HG03432 (cell line): ENCODE results near the gene MAP7D1.
"Not testable (repeated sequence)": the region's sequence is repeated elsewhere in the genome, so short reads cannot be mapped to it uniquely, and the experiment has no call there.

Experiments
- ATAC-seq: cut with Tn5 transposase; IDR thresholded peaks from one replicate; pipeline ENCODE4 v1.9.1; 2021; ENCODE audit warnings: mild to moderate bottlenecking, moderate library complexity; ENCODE audit not compliant: unreplicated experiment

Gene MAP7D1

DNA sequence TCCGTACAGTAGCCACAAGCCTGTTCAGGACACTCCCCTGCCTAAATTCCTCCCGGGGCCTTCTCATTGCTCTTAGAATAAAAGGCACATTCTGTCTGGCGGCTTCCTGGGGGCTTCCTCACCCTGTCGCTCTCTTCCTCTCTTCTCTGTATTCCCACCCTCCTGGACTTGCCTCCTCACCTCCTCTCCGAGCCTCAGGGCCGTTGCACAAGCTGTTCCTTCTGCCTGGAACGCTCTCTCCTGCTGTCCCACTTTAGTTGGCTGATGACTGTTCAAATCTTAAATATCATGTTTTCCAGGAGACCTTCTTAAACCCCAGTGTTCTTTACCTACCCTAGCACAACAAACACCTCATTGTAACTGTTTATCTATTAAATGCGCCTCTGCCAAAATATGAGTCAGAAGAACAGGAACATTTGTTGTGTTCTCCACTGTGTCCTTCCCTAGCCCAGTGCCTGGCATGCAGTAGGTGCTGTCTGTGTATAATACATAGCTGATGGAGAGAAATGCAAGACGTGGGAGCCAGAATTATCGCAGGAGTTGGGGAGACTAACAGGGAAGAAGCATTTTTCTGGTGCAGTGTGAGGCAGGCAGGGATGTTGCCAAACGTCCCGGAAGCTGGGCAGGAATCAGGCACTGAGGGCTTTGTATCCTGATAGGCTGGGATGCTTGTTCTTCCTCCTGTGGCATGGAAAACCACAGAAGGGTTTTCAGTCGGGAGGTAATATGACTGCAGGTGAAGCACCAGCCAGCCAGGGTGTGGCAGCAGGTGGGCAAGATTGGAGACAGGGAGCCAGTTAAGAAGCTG is 44.2 kb downstream of the MAP7D1 start:
- ATAC-seq = no peak

DNA sequence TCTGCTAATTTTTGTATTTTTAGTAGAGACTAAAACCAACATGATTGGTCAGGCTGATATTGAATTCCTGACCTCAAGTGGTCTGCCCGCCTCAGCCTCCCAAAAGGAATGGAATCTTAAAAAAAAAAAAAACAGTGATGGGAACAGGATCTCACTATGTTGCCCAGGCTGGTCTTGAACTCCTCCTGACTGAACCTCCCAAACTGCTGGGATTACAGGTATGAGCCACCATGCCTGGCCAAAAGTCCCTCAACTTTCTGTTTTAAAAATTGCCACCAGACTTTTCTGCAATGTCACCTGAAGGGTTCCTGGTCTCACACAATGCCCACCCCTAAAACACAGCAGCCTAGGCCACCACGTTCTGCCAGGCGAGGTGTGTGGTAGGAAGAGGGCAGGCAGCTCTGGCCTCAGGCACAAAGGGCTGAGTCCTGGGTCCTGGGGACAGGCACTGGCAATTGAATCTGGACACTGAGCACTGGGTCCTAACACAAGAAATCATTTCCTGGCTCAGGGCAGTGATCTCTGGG is 47.1 kb downstream of the MAP7D1 start:
- no peak for ATAC-seq

DNA sequence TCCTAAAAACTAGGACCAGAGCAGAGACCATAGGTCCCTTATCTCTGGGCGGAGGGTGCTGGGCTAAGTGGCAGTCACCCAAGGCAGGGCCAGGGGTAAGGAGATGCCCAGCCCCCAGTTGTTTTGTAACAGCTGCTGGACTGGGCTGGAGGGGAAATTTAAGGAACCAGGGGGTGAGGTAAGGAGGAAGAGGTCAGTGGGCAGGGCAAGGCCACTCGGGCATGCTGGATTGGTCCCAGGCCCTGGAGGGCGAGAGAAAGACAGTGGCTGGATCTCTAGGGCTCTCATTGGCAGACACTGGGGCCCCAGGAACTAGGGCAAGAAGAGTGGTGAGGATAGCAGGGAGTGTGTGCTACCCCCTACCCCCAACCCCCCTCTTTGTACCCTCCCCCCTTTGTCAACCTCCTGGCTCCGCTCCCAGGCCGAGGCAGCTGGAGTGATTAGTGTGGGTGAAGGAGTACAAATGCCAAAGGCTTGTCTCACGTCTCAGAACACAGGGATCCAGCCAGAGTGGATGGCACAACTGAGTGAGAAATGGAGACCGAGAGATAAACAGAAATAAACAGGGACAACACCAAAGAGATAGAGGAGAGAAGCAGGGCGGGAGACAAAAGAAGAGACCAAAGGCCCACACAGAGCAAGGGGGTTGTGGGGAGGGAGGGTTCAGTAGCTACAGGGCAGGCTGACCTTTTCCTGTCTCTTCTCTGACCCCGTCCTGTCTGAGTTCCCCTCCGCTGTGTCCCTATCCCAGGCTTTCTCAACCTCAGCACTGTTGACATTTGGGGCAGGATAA is 47.8 kb downstream of the MAP7D1 start:
- no peak for ATAC-seq

DNA sequence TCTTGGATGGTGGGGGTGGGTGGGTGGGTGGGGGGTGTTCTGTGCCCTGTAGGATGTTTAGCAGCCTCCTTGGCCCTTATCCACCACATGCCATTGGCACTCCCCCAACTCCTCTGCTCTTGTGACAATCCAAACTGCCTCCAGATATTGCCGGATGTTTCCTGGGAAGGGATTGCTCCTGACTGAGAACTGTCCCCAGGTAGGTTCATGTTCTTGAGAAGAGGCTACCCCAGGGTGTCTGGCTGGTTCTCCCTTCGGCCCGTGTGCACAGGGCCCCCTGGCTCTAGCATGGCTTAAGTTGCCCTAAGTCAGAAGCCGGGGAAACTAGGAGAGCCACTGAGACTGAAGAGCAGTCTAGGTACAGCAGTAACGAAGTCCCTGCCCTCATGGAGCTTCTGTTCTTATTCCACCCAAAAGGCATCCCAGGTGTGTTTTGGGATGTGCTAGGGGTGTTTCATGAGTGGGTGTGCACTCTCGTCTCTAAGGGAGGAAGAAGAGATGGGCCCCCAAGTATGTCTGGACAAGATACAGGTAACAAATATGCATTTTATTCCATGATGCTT is 48.5 kb downstream of the MAP7D1 start:
- ATAC-seq = no peak

DNA sequence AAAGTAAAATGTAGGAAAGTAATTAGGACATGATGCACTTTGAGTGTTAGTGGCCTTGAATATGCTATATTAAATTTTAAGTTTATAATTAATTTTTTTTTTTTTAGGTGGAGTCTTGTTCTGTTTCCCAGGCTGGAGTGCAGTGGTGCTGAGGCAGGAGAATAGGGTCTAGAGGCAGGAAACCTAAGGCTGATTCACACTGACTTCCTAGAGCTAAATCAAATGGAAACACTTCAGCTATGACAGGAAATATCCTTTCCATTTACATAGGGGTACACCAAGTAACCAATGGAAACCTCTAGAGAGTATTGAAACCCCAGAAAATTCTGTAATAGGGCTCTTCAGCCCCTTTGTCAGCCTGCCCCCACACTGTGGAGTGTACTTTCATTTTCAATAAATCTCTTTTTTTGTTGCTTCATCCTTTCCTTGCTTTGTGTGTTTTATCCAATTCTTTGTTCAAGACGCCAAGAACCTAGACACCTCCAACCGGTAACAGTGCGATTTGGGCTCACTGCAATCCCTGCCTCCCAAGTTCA is 50.4 kb downstream of the MAP7D1 start:
- ATAC-seq = no peak

DNA sequence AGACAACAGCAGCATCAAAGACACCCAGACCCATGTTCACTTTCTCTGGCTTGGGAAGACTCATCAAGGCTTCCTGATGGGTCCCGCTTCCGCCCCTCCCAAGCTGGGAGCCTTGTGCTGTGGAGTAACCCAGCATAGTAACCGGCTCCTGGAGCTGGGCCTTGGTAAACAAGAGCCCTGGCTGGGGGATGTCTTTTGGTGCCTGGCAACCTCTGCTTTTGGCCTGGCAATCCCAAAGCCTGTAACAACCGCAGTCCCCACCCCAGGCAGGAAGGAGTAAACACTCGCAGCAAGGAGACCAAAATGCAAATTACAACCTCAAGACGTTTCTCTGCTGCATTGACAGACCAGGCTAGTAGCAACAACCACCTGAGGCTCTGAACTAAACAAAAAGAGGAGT is 51.4 kb downstream of the MAP7D1 start:
- no peak for ATAC-seq

DNA sequence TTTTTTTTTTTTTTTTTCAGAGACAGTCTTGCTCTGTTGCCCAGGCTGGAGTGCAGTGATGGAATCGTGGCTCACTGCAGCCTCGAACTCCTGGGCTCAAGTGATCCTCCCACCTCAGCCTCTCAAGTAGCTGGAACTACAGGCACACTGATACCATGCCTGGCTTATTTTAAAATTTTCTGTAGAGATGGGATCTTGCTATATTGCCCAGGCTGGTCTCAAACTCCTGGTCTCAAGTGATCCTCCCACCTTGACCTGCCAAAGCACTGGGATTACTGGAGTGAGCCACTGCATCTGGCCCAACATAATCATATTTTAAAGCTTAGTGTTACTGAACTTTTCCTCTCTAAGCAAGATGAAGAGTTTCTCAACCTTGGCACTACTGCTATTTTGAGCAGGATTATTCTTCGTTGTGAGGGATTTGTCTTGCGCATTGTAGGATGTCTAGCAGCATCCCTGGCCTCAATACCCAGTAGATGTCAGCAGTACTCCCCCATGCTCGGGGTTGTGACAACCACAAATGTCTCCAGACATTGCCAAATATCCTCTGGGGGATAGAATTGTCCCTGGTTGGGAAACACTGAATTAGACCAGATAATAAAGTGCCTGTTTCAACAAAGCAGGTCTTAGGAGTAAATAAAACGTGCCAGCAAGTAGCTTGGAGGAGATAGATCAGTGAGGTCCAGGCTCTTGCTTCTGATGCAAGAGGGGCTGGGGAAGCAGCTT is 53.2 kb downstream of the MAP7D1 start:
- ATAC-seq = no peak

DNA sequence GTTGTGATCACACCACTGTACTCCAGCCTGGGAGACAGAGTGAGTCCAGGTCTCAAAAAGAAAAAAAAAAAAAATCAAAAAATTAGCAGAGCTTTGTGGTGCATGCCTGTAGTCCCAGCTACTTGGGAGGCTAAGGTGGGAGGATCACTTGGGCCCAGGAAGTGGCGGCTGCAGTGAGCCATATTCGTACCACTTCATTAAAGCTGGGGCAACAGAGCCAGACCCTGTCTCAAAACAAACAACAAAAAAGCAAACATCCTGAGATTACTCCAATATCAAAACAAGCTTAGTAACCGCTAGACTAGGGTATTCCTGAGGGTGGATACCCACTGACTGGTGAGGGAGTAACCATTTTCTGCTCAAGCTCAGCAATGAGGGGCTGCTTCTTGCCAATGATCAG is 55.3 kb downstream of the MAP7D1 start:
- ATAC-seq = no peak

DNA sequence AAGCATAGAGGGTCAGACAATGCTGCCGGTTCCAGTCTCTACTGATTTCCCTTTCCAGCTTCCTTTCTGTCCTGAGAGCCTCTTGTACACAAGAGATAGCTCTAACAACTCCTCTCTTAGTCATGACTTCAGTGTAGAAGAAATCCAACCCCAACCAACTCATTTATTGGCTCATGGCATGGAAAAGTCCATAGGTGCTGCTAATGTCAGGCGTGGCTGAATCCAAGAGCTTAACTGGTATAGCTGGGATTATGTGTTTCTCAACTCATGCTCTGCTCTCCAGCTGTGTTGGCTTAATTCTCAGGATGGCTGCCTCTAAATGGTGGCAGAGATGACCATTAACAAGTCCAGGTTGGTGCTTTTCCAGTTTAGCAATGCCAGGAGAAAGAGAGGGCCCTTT is 55.9 kb downstream of the MAP7D1 start:
- ATAC-seq = no peak

DNA sequence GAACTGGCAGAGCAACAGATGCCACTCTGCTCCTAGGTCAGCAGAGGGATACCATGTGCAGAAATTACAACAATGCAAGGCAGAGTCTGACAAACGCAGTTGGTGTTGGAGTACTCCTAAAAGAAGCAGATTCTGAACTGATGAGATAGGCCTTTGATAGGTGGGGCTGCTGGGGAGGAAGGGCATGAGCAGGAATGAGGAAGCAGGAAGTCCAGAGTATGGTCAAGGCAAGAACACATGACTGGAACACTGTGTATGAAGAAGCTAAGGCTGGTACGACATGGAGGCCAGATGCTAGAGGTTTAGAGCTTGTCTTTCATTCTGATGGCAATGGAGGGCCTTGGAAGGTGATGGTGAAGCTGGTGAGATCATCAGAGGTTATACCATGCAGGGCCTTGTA is 56.8 kb downstream of the MAP7D1 start:
- no peak for ATAC-seq

DNA sequence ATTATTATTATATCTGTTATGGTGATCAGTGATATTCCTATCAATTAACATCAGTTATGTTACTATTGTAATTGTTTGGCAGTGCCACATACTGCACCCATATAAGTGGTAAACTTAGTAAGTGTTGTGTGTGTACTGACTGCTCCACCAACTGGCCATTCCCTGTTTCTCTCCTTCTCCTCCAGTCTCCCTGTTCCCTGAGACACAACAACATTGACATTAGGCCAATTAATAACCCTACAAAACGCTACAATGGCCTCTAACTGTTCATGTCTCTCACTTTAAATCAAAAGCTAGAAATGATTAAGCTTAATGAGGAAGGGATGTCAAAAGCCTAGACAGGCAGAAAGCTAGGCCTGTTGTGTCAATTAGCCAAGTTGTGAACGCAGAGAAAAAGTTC is 61.7 kb downstream of the MAP7D1 start:
- no peak for ATAC-seq

DNA sequence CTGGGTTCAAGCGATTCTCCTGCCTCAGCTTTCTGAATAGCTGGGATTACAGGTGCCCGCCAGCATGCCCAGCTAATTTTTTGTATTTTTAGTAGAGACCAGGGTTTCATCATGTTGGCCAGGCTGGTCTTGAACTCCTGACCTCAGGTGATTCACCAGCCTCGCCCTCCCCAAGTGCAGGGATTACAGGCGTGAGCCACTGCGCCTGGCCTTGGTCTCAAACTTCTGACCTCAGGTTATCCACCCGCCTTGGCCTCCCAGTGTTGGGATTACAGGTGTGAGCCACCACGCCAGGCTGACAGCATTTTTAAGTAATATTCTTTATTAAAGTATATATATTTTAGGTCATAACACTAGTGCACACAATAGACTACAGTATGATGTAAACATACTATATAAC is 65.9 kb downstream of the MAP7D1 start:
- not testable (repeated sequence) for ATAC-seq

DNA sequence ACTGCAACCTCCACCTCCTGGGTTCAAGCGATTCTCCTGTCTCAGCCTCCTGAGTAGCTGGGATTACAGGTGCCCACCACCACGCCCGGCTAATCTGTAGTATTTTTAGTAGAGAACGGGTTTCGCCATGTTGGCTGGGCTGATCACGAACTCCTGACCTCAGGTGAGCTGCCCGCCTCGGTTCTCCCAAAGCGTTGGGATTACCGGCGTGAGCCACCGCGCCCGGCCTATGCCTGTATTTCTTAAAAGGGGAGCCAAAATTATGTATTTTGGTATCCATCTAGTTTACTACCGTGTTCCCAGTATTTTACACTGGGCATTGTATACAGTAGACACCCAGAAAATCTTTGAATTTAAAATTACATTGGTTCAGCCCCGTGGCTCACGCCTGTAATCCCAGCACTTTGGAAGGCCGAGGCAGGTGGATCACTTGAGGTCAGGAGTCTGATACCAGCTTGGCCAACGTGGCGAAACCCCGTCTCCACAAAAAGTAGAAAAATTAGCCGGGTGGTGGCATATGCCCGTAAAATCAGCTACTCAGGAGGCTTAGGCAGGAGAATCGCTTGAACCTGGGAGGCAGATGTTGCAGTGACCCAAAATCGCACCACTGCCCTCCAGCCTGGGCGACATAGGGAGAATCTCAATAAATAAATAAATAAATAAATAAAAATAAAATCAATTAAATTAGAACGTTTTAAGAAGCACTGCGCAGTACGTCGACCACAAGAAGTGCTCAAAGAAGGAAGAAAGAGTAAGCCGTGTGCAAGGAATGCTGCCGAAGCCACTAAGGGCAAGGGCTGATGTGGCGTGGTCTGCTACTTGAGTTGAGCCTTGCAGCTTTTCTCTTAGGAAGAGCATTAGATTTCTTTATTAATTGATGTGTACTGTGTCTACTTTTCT is 66.8 kb downstream of the MAP7D1 start:
- no peak for ATAC-seq

DNA sequence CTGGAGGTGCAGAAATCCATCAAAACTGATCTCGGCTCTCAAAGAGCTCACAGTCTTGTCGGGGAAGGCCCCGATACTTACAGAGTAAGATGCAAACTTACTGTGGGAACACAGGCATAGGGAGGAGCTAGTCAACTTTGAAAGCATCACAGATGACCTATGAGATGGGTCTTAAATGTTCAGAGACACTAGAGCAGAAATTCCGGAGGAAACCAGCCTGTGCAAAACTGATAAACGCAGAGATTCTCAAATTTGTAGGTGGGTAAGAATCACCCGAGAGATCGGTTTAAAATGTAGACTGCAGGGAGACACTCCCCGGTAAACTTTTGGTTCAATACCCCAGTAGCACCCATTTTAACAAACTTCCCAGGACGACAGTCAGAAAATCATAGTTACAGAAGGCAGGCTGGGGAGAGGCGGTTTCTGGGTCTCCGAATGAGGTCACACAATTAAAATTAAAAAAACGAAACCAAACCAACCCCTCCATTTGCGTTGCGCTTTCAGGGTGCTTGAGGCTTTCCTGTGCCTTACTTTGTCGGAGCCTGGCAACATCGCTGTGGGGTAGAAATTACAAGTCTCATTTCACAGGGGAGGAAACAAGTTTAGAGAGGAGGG is 67.5 kb downstream of the MAP7D1 start:
- ATAC-seq = peak; percentile 24

DNA sequence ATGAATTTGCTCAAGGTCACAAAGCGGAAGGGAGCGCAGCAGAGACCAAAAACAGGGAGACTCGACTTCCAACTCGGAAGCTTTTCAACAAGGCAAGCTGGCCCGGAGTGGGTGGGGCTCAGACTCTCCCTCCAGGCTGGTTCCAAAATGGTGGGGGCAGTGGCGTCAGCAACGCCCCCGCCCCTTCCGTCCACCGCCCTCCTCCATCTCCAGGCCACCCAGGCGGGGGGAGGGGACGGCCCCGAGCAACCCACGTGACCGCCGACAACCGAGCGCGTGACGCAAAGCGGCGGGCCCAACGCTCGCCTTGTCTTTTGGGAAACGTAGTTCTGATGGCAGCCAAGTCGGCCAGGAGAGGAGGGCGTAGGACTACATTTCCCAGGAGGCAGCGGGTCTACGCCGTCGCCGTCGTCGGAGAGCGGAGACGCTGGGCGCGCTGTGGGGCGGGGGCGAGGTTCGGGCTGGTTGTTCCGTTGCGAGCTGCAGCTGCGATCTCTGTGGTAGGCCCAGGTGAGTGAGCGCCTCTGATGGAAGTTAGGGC is 68.1 kb downstream of the MAP7D1 start, which contains the start of gene THRAP3:
THRAP3 (plus strand) TSS at position 448 of the 541 bp plus-strand sequence. CDS start 58,121 bp downstream, outside the sequence.
- ATAC-seq = peak; percentile 92

DNA sequence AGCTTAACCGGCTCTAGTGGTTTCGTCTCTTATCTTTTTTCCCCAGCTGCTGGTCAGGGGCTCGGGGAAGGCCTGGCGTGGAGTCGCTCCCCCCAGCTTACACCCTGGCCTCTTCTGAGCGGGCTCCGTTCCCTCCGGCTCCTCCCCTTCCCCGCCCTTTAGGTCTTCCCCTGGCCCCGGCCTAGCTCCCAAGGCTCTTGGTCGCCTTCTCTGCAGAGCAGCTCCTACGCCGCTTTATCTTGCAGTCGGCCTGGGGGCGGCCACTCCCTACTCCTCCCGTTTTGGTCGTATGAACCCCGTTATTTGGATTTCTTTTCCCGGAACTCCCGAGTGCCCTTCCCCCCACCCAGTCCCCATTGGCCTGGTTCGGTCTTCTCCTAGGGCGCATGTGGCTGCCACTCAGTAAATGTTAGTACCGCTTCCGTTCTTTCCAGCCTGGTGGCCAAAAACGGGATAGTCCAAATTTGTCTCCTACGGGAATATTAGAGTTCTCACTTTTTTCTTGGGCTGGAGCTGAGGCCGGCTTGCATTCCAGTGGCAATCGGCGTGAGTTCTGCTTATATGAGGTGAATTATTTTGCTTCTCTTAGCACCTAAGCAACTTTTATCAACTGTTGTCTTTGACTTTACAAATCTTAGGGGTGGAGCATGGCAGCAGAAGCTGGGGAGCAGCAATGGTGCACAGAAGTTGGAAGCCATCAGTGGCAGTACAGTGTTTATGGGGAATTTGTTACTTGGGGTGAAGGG is 68.8 kb downstream of the MAP7D1 start:
- peak; percentile 62 for ATAC-seq

DNA sequence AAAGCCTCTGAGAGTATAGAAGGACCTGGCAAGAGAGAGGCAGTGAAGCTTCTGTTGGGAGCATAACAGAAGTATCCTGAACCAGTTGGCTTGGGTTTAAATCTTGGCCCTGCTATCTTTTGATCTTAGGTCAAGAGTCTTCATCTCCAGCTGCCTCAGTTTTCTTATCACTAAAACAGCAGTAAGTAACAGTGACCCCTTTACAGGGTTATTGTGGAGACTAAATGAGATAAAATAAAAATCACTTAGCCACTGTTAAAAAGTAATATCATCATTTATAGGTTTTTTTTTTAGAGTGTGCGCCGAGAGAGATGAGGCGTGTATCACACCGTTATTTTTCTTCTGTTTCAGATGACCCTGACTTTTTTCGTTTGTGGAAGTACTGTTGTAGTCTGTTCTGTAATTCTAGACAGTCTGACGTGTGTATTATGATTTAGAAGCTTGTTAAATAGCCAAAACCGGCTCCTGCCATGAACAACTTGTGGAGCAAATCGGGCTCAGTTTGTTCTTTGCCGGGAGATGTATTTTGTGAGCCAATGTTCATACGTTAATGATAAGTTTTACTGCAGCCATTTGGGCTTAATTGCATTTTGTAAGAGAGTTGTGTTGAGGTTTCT is 69.4 kb downstream of the MAP7D1 start:
- no peak for ATAC-seq

DNA sequence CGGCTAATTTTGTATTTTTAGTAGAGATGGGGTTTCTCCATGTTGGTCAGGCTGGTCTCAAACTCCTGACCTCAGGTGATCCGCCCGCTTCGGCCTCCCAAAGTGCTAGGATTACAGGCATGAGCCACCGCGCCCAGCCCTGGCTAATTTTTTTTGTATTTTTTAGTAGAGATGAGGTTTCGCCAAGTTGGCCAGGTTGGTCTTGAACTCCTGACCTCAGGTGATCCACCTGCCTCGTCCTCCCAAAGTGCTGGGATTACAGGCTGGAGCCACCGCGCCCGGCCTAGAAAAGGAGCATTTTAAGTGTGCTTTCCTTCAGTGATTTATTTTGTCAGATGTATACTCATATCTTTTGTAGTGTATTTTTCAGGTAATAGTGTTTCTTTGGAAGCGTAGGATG is 74.3 kb downstream of the MAP7D1 start:
- ATAC-seq = not testable (repeated sequence)
